MCF 10A (cell line): ENCODE results near the gene TMCC1. TPM values are rescaled to one million over a fixed set of nuclear protein-coding genes. Genes with fewer than 3 reads are reported as not detected.

Experiments
- BruUV-seq: library from RNA; stranded (reverse); fragments of 400-500 nt; replicated peaks from 2 replicates; lab custom pipeline; 2021; lab: Mats Ljungman, UMichigan
- CTCF ChIA-PET: fragments of 300-600 bp; sonication (Branson Sonifier 250); formaldehyde crosslinking; extraction: SDS; loops from one replicate; lab custom pipeline; 2021; ENCODE audit warnings: antibody characterized with exemption, inconsistent platforms; lab: Yijun Ruan, JAX
- POLR2A ChIA-PET: fragments of 300-600, 350-650 bp; sonication (Branson Sonifier 250); formaldehyde crosslinking; extraction: SDS; loops from one replicate; lab custom pipeline; 2020; ENCODE audit warnings: antibody characterized with exemption, inconsistent platforms; lab: Yijun Ruan, JAX
- DNase-seq: peaks from one replicate; pipeline ENCODE4 v3.0.0-alpha.2; 2018; ENCODE audit not compliant: unreplicated experiment
- H3K27ac Mint-ChIP-seq: one replicate; pipeline ENCODE4 v1.8.0; 2022; ENCODE audit warnings: mild to moderate bottlenecking, low read depth, mixed read lengths; ENCODE audit not compliant: unreplicated experiment
- H3K27me3 Mint-ChIP-seq: one replicate; pipeline ENCODE4 v1.8.0; 2022; ENCODE audit warnings: mixed read lengths; ENCODE audit not compliant: insufficient read depth, unreplicated experiment
- H3K36me3 Mint-ChIP-seq: one replicate; pipeline ENCODE4 v1.8.0; 2022; ENCODE audit warnings: mild to moderate bottlenecking, moderate library complexity, mixed read lengths; ENCODE audit not compliant: insufficient read depth, unreplicated experiment
- H3K4me1 Mint-ChIP-seq: one replicate; pipeline ENCODE4 v1.8.0; 2022; ENCODE audit warnings: mixed read lengths; ENCODE audit not compliant: insufficient read depth, unreplicated experiment
- H3K4me3 Mint-ChIP-seq: one replicate; pipeline ENCODE4 v1.8.0; 2022; ENCODE audit warnings: mild to moderate bottlenecking, moderate library complexity, mixed read lengths; ENCODE audit not compliant: unreplicated experiment
- H3K9me3 Mint-ChIP-seq: one replicate; pipeline ENCODE4 v1.8.0; 2022; ENCODE audit warnings: mixed read lengths; ENCODE audit not compliant: unreplicated experiment
- CTCF ChIP-seq: fragments of 200-600 bp; IDR thresholded peaks from one replicate; pipeline ENCODE4 v1.8.0; 2022; ENCODE audit warnings: antibody characterized with exemption, mild to moderate bottlenecking; ENCODE audit not compliant: unreplicated experiment
- intact Hi-C: fragments of 100-400 bp; cut with micrococcal nuclease; formaldehyde crosslinking; loops from 2 replicates; pipeline ENCODE4 v1.14.1; 2022
- total RNA-seq: library from RNA; stranded (reverse); gene quantifications from 2 replicates; pipeline ENCODE4 v1.2.3, GENCODE V29; 2022

TMCC1 gene
- total RNA-seq, 1 experiment from 2014 or later = 31.2 TPM

- H3K4me1 Mint-ChIP-seq = peaks cover 24% of the 10 kb centered on the region
- BruUV-seq = no TSS peak
- no peak for DNase-seq
- H3K27me3 Mint-ChIP-seq = no peaks in the 10 kb centered on the region
- peaks cover 11% of the 10 kb centered on the region for H3K36me3 Mint-ChIP-seq
- intact Hi-C loops = no loop called here
- no peak overlapping the region for H3K27ac Mint-ChIP-seq
- POLR2A ChIA-PET = interaction anchor here (1.2 to 1.3 kb wide), 2 partner anchors 9 to 12 kb away, joined by 3 to 4 read pairs; no protein-coding TSS in a partner anchor
- CTCF ChIA-PET = interaction anchor here (0.6 kb wide), 1 partner anchor 21 kb away, joined by 6 read pairs; no protein-coding TSS in a partner anchor
- H3K4me3 Mint-ChIP-seq = no peak overlapping the region
- no peaks in the 10 kb centered on the region for H3K9me3 Mint-ChIP-seq
- TF ChIP-seq CTCF = no peak
These were observed 157.4 kb downstream of the TMCC1 start for GRCh38 chr3:129736070-129736469.

- no peak overlapping the region for H3K27ac Mint-ChIP-seq
- H3K4me3 Mint-ChIP-seq = no peak overlapping the region
- POLR2A ChIA-PET = interaction anchor here (1.2 to 1.3 kb wide), 3 partner anchors 9 to 12 kb away, joined by 3 to 6 read pairs (median 4); no protein-coding TSS in a partner anchor
- TF ChIP-seq CTCF = no peak
- H3K36me3 Mint-ChIP-seq = peaks cover 11% of the 10 kb centered on the region
- H3K9me3 Mint-ChIP-seq = no peaks in the 10 kb centered on the region
- DNase-seq = no peak
- intact Hi-C loops = no loop called here
- H3K27me3 Mint-ChIP-seq = no peaks in the 10 kb centered on the region
- CTCF ChIA-PET = interaction anchor here (0.6 to 1.1 kb wide), 3 partner anchors 10 to 143 kb away, joined by 3 to 8 read pairs (median 3); no protein-coding TSS in a partner anchor
- no TSS peak for BruUV-seq
- peaks cover 24% of the 10 kb centered on the region for H3K4me1 Mint-ChIP-seq
These were observed 157.9 kb downstream of the TMCC1 start for GRCh38 chr3:129735638-129736037.

GRCh38 chr3:129734449-129734848 is 159.1 kb downstream of the TMCC1 start:
- no peak for DNase-seq
- H3K4me1 Mint-ChIP-seq = peaks cover 13% of the 10 kb centered on the region
- ChIA-PET CTCF (interaction anchor here (0.7 to 1.1 kb wide), 3 partner anchors 11 to 208 kb away, joined by 3 to 8 read pairs (median 3); no protein-coding TSS in a partner anchor), POLR2A (interaction anchor here (1.0 to 1.7 kb wide), 3 partner anchors 9 to 13 kb away, joined by 3 to 8 read pairs (median 6); no protein-coding TSS in a partner anchor)
- no peak overlapping the region for H3K27ac Mint-ChIP-seq
- H3K36me3 Mint-ChIP-seq = peaks cover 11% of the 10 kb centered on the region
- no peaks in the 10 kb centered on the region for H3K9me3 Mint-ChIP-seq
- no peak overlapping the region for H3K4me3 Mint-ChIP-seq
- intact Hi-C loops = no loop called here
- no peaks in the 10 kb centered on the region for H3K27me3 Mint-ChIP-seq
- no peak for TF ChIP-seq CTCF
- BruUV-seq = no TSS peak

- BruUV-seq = no TSS peak
- Mint-ChIP-seq H3K27ac (no peak overlapping the region), H3K4me3 (no peak overlapping the region), H3K27me3 (no peaks in the 10 kb centered on the region), H3K4me1 (peaks cover 13% of the 10 kb centered on the region), H3K36me3 (peaks cover 7% of the 10 kb centered on the region), H3K9me3 (no peaks in the 10 kb centered on the region)
- ChIA-PET POLR2A (interaction anchor here (1.0 to 1.2 kb wide), 2 partner anchors 61 to 70 kb away, joined by 3 read pairs; no protein-coding TSS in a partner anchor), CTCF (interaction anchor here (0.7 to 1.2 kb wide), 3 partner anchors 11 to 83 kb away, joined by 3 to 4 read pairs (median 3); no protein-coding TSS in a partner anchor)
- intact Hi-C loops = no loop called here
- TF ChIP-seq CTCF = no peak
- DNase-seq = no peak
These were observed 161.2 kb downstream of the TMCC1 start for GRCh38 chr3:129732200-129732876.
